GM18505 (cell line): ENCODE data around the gene SP140L.

ENCODE experiments used
- ATAC-seq: cut with Tn5 transposase; IDR thresholded peaks from one replicate; pipeline ENCODE4 v1.9.1; 2021; ENCODE audit not compliant: unreplicated experiment
- POLR2A ChIP-seq: IDR thresholded peaks from 4 replicates; pipeline ENCODE4 v1.6.1; 2011; ENCODE audit warnings: borderline replicate concordance; ENCODE audit not compliant: insufficient read depth, insufficient read length; ENCODE audit errors: extremely low read depth

The SP140L gene

DNA sequence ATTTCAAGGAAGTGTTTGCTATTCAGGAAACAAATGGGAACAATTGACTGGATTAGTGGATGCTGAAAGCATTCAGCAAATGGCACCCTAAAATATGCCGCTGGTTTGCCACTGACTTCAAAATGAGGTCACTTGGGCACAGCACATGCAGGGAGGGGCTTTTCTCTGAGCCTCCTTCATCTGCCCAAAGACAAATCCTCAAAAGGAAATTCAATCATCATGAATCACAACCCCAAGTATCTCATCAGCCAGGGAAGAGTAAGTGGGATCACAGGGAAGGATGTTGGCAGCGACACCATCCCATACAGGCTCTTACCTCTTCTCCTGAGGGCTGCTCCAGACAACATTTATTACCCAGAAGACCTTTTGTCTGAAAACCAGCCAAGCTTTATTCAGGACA lies 14.4 kb upstream of the SP140L start:
- no peak for ATAC-seq
- no peak for TF ChIP-seq POLR2A

GRCh38 chr2:230317366-230317765 lies 9.6 kb upstream of the SP140L start:
- no peak for TF ChIP-seq POLR2A
- ATAC-seq = no peak

DNA sequence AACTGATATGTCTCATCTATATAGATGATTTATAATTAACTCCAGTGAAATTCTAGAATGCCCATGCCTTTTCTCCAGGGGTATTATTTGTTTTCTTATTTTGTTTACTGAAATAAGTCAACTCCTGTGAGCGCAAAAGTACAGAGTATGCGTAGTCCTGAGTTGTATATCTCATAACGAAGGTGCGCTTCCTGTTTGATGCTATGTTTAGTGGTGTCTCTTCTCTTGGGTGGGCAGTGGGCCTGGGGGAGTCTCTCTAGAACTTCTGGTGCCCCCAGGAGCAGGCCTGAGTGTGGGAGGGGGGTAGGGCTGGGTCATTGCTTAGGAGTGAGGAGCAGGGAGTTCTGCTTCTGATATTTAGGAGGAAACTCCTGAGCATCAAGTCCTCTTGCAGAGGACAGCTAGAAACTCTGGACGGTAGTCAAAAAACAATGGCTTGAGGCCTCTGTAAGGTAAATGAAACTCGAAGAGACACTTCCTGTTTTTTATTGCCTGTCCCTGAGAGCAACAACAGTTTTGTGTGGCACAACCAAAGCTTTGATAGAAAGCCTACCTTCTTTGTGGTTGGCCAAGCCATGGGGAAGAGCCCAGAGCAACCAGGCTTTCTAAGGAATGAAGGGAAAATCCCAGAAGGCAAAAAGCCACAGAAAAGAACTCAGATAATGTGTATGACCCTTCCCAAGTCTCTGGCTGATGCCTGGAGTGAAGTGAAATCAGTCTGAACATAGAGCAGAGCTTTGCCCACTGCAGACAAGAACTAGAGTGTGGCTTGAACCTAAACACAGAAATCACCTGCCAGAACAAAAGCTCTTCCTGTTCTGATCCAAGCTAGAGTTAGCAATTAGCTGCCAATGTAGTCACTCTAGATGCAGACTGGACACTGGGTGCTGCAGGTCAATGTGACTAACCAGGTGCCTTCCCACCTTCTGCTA lies 8.5 kb upstream of the SP140L start:
- TF ChIP-seq POLR2A = no peak
- no peak for ATAC-seq

DNA sequence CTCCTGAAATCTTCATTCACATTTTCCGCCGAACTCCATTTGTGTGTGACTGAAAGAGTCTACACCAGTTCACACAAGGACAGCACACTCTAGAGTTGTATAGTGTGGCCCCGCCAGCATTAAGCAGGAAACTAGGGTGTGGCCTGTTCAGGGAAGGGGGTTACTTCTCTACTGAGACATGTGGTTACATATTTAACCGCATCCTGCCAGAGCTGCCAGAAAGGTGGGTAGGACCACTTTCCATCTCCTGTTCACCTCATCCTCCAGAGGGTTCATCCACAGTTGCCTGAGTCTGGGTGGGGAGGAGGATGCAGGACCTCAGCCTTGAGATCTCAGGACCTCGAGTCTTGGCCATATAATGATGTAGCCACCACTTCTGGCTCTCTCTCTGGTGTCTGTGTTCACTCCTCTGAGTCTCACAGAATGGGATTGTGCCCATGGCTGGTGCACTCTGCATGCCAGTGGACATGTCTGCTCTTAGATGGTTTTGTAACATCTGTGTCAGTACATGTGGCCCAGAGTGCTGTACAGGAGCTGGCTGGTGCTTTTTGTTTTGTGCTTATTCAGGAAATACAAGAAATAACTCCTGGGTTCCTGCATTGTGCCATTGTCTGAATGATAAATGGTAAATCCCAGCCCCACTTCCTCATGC lies 7.7 kb upstream of the SP140L start:
- peak; percentile 81 for ATAC-seq

GRCh38 chr2:230321031-230321430 lies 6.0 kb upstream of the SP140L start:
- ATAC-seq = no peak
- TF ChIP-seq POLR2A = no peak

More for the DNA sequence above, 7.7 kb upstream of the SP140L start:
- TF ChIP-seq POLR2A = no peak

DNA sequence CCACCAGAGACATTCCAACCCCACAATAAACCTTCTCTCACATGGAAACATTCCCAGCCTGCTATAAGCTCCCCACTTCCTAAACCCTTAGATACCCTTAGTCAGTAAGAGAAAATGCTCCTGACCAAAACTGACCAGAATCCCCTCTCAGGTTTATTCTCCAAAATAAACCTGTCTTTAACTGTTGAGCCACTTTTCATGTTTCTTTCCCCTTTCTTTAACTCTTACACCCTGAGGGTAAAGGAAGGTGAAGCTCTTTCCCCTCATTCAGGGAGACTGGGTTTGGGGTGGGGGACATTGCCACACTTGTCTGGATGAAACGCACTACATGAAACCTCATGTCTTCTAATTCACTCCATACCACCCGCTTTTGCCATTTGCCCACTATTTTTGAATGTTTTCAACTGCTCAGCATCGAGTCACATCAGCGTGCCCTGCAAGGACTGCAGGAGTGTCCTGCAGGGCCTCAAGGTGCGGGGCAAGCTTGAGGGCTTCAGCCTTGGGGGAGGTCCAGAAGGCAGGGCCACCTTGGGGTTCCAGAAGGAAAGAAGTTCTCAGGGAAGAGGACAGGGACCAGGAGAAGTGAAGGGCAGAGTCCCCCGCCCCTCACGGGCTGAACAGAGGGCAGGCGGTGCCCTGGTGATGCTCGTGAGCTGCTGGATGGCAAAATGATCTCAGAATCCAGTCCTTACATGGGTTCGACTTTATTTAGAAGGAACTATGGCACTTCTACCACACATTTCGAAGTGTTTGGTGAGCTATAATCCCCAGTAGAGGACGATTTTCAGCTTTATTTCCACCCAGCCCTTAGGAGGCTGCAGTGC lies 4.2 kb upstream of the SP140L start:
- no peak for ATAC-seq
- no peak for TF ChIP-seq POLR2A

DNA sequence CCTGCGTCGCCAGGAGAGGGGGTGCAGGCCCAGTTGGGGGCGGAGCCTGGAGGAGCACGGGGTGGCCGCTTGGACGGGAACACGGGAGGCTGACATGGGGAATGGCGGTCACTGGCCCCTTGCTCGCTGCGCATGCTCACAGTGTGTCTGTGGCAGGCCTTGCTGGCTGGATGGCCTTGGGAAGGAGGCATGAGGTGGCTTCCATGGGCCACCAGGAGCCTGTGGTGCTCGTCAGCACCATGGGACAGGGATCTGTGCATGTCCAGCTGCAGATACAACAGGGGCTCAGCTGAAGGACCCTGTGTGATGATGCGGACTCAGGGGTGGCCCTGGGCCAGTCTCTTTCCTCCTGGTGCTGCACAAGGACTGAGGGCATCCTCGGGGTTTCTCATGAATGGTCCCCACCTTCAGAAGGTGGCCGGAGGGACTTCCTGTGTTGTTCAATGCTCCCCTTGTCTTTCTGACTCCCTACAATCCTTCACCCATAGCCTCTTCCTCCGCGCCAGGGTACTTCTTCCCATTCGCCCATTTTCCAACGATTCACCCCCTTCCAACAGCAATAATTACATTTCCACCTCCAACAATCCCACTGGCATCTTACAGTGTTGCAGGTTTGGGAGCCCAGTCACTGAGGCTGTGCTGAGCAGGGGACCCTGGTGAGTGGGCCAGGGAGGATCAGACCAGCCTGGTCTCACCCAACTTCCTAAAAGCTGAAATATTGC lies 3.4 kb upstream of the SP140L start:
- no peak for ATAC-seq
- TF ChIP-seq POLR2A = no peak

- TF ChIP-seq POLR2A = no peak
- no peak for ATAC-seq
These were observed 2.5 kb upstream of the SP140L start for GRCh38 chr2:230324503-230324902.

DNA sequence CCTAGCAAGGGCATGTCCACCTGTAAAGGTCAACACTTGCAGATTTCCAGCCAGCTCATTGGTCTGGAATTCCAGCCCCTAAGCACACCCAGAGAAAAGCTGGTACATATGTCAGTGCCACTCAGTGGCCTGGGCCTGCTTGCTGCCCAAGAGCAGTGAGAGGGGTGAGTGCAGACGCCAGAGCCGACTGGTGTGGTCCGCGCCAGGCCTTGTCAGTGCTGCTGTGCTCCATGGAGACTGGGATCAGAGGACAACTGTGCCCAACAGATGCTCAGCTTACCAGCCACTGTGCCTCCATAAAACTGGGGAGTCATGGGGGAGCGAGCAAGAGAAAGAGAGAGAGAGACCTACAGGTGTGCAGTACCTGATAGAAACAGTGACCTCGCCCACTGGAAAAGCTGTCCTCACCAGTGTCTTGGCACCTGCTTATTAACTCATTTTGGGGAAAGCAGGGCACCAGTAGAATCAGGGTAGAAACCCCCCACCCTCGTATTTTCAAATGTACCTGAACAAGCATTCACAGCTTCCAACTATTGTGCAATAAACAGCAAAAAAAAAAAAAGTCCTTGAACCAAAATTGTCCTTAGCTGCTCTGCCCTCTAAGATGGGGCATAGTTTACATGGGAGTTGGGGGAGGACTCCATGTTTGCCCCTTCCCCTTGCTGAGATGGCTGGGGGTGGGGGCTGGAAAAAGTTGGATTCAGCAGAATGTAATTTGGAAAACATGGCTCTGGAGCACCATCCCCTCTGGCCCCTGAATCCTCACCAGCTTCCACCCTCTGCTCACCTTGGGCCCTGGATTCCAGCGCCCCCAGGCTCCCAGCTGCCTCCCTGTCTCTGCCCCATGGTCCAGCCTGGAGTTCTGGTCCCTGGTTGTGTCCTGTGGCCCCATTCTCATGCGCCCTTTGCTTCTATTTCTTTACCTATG lies 1.4 kb upstream of the SP140L start:
- ATAC-seq = no peak
- TF ChIP-seq POLR2A = no peak

DNA sequence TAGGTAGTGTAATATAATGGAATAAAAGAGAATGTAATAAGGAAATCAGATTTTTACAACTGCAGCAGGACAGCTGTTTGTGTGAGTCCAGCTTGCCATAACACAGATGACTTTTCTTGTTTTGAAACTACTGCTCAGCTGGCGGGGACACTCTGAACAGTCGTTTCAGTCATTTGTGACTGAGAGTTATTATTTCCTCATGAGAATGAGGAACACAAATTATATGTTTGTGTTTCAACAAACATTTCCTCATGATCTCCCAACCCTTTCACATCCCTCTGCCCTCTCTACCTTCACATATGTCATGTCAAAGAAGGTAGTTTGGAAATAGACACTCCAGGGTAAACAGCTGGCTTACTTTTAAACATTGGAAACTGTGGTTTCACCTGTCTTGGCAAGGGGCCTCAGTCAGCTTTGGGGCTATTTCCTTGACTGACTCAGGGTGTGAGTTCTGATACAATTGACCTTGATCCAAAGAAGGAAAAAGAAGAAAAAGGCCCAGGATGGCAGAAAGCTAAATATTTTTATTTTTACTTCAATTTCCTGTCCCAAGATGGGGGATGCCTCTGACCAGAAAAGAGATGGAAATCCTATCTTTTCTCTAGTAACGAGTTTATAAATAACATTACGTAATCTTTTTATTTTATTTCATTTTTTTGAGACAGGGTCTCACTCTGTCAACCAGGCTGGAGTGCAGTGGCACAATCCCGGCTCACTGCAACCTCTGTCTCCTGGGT lies 593 bp downstream of the SP140L start:
- TF ChIP-seq POLR2A = no peak
- peak; percentile 59 for ATAC-seq

DNA sequence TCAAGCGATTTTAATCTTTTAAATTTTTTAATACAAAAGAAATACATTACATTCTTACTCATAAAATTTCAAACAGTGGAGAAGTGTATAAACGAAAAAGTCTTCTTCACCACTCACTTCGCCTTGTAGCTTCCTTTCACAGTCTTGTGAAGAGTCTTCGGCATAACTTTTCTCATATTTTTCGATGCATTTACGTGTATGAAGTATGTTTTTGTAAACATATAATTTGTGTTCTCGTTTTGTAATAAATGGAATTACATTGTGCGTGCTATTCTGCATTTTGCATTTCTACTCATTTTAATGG lies 1.1 kb downstream of the SP140L start:
- no peak for TF ChIP-seq POLR2A
- no peak for ATAC-seq

GRCh38 chr2:230329946-230330605 lies 3.1 kb downstream of the SP140L start:
- no peak for ATAC-seq
- no peak for TF ChIP-seq POLR2A

- TF ChIP-seq POLR2A = no peak
- ATAC-seq = no peak
These were observed 3.7 kb downstream of the SP140L start for GRCh38 chr2:230330725-230331124.
